ENCODE data around the gene MTA1. TPM values are rescaled to one million over a fixed set of nuclear protein-coding genes. Genes with fewer than 3 reads are reported as not detected.

MTA1 gene
- total RNA-seq, 4 donors from 2014 or later: 67.5 to 213 (median 95.3) TPM

- no peak for DNase-seq (ENCODE audit: low spot score in 2 of 2)
- Histone ChIP-seq H3K4me1 (peaks cover 0 to 40% (median 10%) of the 10 kb centered on the region in 4 donors), H3K4me3 (no peak overlapping the region), H3K36me3 (peaks cover 0 to 24% (median 0%) of the 10 kb centered on the region in 3 donors), H3K27me3 (no peaks in the 10 kb centered on the region), H3K27ac (peak overlapping the region in 1 of 4 donors; percentile 24), H3K9me3 (no peaks in the 10 kb centered on the region)
- WGBS, 2 donors: 81 to 84% methylated on average over 12 of the region's 18 CpGs
- no peak for TF ChIP-seq CTCF (IDR thresholded peaks at IDR 0.05)
Observed at GRCh38 chr14:105495990-105496830, 76.6 kb downstream of the MTA1 start.

GRCh38 chr14:105496831-105497591, 77.4 kb downstream of the MTA1 start:
- 92% methylated on average over 27 to 31 of the region's 32 CpGs for WGBS, 2 donors

GRCh38 chr14:105497671-105498429, 78.2 kb downstream of the MTA1 start:
- DNase-seq (ENCODE audit: low spot score in 2 of 2): no peak
- 88 to 90% methylated on average over 15 to 18 of the region's 31 CpGs for WGBS, 2 donors
- no peaks in the 10 kb centered on the region for H3K9me3 ChIP-seq

More at GRCh38 chr14:105496831-105497591, 77.4 kb downstream of the MTA1 start:
- Histone ChIP-seq H3K4me1 (peaks cover 0 to 33% (median 8%) of the 10 kb centered on the region in 4 donors), H3K36me3 (peaks cover 0 to 24% (median 0%) of the 10 kb centered on the region in 3 donors), H3K27me3 (no peaks in the 10 kb centered on the region), H3K9me3 (no peaks in the 10 kb centered on the region), H3K27ac (peak overlapping the region in 1 of 4 donors; percentile 90), H3K4me3 (no peak overlapping the region)
- no peak for DNase-seq (ENCODE audit: low spot score in 2 of 2)
- TF ChIP-seq EP300 (IDR thresholded peaks at IDR 0.05) (no peak), CTCF (IDR thresholded peaks at IDR 0.05) (no peak), POLR2A (IDR thresholded peaks at IDR 0.05) (no peak)

More at GRCh38 chr14:105497671-105498429, 78.2 kb downstream of the MTA1 start:
- Histone ChIP-seq H3K4me1 (peaks cover 0 to 24% (median 8%) of the 10 kb centered on the region in 4 donors), H3K4me3 (no peak overlapping the region), H3K36me3 (peaks cover 0 to 20% (median 0%) of the 10 kb centered on the region in 3 donors), H3K27ac (peak overlapping the region in 2 of 4 donors; percentile 90 to 92), H3K27me3 (no peaks in the 10 kb centered on the region)
- TF ChIP-seq CTCF (IDR thresholded peaks at IDR 0.05) (no peak), POLR2A (IDR thresholded peaks at IDR 0.05) (no peak), EP300 (IDR thresholded peaks at IDR 0.05) (no peak)
